Measurements from ENCODE around the gene NADSYN1.

The NADSYN1 gene

GRCh38 chr11:71450507-71450906 is 2.5 kb upstream of the NADSYN1 start:
- CTCF ChIA-PET = no interaction called here
- POLR2A ChIA-PET = no interaction called here
- Histone ChIP-seq H3K9me3 (ENCODE audit: control insufficient read depth, insufficient read depth, low read depth, low read length) (no peaks in the 10 kb centered on the region), H3K27ac (ENCODE audit: extremely low read depth, low read depth, low read length) (no peak overlapping the region), H3K4me3 (ENCODE audit: low read depth, low read length) (no peak overlapping the region), H3K4me1 (ENCODE audit: control insufficient read depth, insufficient read depth, low read length) (0 out of 2 replicates have a peak, but pooled peaks cover 3% of the 10 kb centered on the region), H3K36me3 (ENCODE audit: control insufficient read depth in 2 of 2, insufficient read depth in 1 of 2, low read length in 2 of 2) (peaks cover 0 to 27% of the 10 kb centered on the region in 2 experiments; a peak in 2 of 3 replicates)
- TF ChIP-seq PATZ1 (tag by site-specific recombination; IDR thresholded peaks at IDR 0.05) (no peak), ZNF26 (tag by site-specific recombination; IDR thresholded peaks at IDR 0.05) (no peak), BCL6B (tag by site-specific recombination; IDR thresholded peaks at IDR 0.05) (no peak), ZNF785 (tag by site-specific recombination; IDR thresholded peaks at IDR 0.05) (no peak), ATF2 (tag by site-specific recombination; IDR thresholded peaks at IDR 0.05; ENCODE audit: low read depth) (no peak)

- H3K9me3 ChIP-seq (ENCODE audit: control insufficient read depth, insufficient read depth, low read depth, low read length) = no peaks in the 10 kb centered on the region
- no peak overlapping the region for H3K27ac ChIP-seq (ENCODE audit: extremely low read depth, low read depth, low read length)
- 0 out of 2 replicates have a peak, but pooled peaks cover 3% of the 10 kb centered on the region for H3K4me1 ChIP-seq (ENCODE audit: control insufficient read depth, insufficient read depth, low read length)
- no peak overlapping the region for H3K4me3 ChIP-seq (ENCODE audit: low read depth, low read length)
- POLR2A ChIA-PET = no interaction called here
- TF ChIP-seq ZNF548 (tag by site-specific recombination; IDR thresholded peaks at IDR 0.05) = no peak
- TF ChIP-seq ZNF138 (tag by site-specific recombination; IDR thresholded peaks at IDR 0.05; ENCODE audit: borderline replicate concordance) = no peak
- no peak for TF ChIP-seq HOXA7 (CRISPR knock-in tag; IDR thresholded peaks at IDR 0.05; ENCODE audit: borderline replicate concordance)
- no peak for TF ChIP-seq ZNF24 (tag by site-specific recombination; IDR thresholded peaks at IDR 0.05)
- no peak for TF ChIP-seq REST (tag by site-specific recombination; IDR thresholded peaks at IDR 0.05)
- TF ChIP-seq ZNF677 (tag by site-specific recombination; IDR thresholded peaks at IDR 0.05) = no peak
- TF ChIP-seq SALL2 (tag by site-specific recombination; IDR thresholded peaks at IDR 0.05; ENCODE audit: borderline replicate concordance) = no peak
- no peak for TF ChIP-seq ZNF292 (tag by site-specific recombination; IDR thresholded peaks at IDR 0.05; ENCODE audit: borderline replicate concordance, low read depth)
- no peak for TF ChIP-seq ZNF621 (tag by site-specific recombination; IDR thresholded peaks at IDR 0.05)
- TF ChIP-seq WT1 (tag by site-specific recombination; IDR thresholded peaks at IDR 0.05) = no peak
- TF ChIP-seq MEIS1 (CRISPR knock-in tag; IDR thresholded peaks at IDR 0.05; ENCODE audit: borderline replicate concordance) = no peak
- no peak for TF ChIP-seq ZBTB48 (tag by site-specific recombination; IDR thresholded peaks at IDR 0.05)
- no peak for TF ChIP-seq ZNF510 (tag by site-specific recombination; IDR thresholded peaks at IDR 0.05; ENCODE audit: insufficient replicate concordance)
- peaks cover 0 to 27% of the 10 kb centered on the region in 2 experiments; a peak in 2 of 3 replicates for H3K36me3 ChIP-seq (ENCODE audit: control insufficient read depth in 2 of 2, insufficient read depth in 1 of 2, low read length in 2 of 2)
- CTCF ChIA-PET = interaction anchor here (0.5 kb wide), 1 partner anchor 17 kb away, joined by 3 read pairs; no protein-coding TSS in a partner anchor
Observed at GRCh38 chr11:71450939-71451338, 2.1 kb upstream of the NADSYN1 start.
